DND-41 (cell line): ENCODE results near the gene SYT1.

Experiments
- ATAC-seq: fragments of 200-7000 bp; cut with Tn5 transposase; 3 replicates; pipeline ENCODE4 v1.9.1; 2021; ENCODE audit warnings: low read depth; ENCODE audit not compliant: insufficient read depth
- DNase-seq: peaks from one replicate; pipeline ENCODE4 v3.0.0-alpha.2; 2020
- H2AFZ ChIP-seq: 2 replicates; pipeline ENCODE4 v1.6.0; 2012; ENCODE audit warnings: low read depth, low read length
- H3K27ac ChIP-seq: 2 replicates; pipeline ENCODE4 v1.5.1; 2012; ENCODE audit warnings: low read length, inconsistent platforms
- H3K27me3 ChIP-seq: fragments of 200-600 bp; sonication (generic); 2 replicates; pipeline ENCODE4 v1.6.0; 2012; ENCODE audit warnings: low read length, mild to moderate bottlenecking, inconsistent platforms; ENCODE audit not compliant: insufficient read depth, poor library complexity
- H3K36me3 ChIP-seq: 2 replicates; pipeline ENCODE4 v1.5.1; 2012; ENCODE audit warnings: low read length, inconsistent platforms; ENCODE audit not compliant: insufficient read depth
- H3K4me1 ChIP-seq: 2 replicates; pipeline ENCODE4 v1.5.1; 2012; ENCODE audit warnings: mild to moderate bottlenecking, low read length; ENCODE audit not compliant: insufficient read depth
- H3K4me2 ChIP-seq: 2 replicates; pipeline ENCODE4 v1.6.0; 2012; ENCODE audit warnings: mild to moderate bottlenecking, moderate library complexity, low read length, inconsistent platforms; ENCODE audit not compliant: insufficient read depth
- H3K4me3 ChIP-seq, 2 experiments: fragments of 200-600 bp in 1 of 2; shearing (Covaris generic) in 1 of 2; 2 replicates each; pipeline ENCODE4 v1.5.1; 2012 to 2016; ENCODE audit warnings: inconsistent platforms in 2 of 2, low read length in 2 of 2, mild to moderate bottlenecking in 2 of 2, low read depth in 1 of 2, moderate library complexity in 1 of 2
- H3K79me2 ChIP-seq: 2 replicates; pipeline ENCODE4 v1.6.0; 2012; ENCODE audit warnings: low read length, inconsistent platforms; ENCODE audit not compliant: insufficient read depth
- H3K9ac ChIP-seq: 2 replicates; pipeline ENCODE4 v1.6.0; 2012; ENCODE audit warnings: low read depth, mild to moderate bottlenecking, inconsistent platforms, low read length, moderate library complexity
- H3K9me3 ChIP-seq: 2 replicates; pipeline ENCODE4 v1.5.1; 2012; ENCODE audit warnings: low read length, moderate library complexity, mild to moderate bottlenecking, inconsistent platforms; ENCODE audit not compliant: insufficient read depth, severe bottlenecking
- H4K20me1 ChIP-seq: 2 replicates; pipeline ENCODE4 v1.6.0; 2012; ENCODE audit warnings: low read length; ENCODE audit not compliant: insufficient read depth
- CTCF ChIP-seq: IDR thresholded peaks from 2 replicates; pipeline ENCODE4 v1.5.1; 2012; ENCODE audit warnings: borderline replicate concordance, low read length, moderate library complexity, mild to moderate bottlenecking; ENCODE audit not compliant: poor library complexity, severe bottlenecking; ENCODE audit errors: extremely low read depth
- EZH2 ChIP-seq: IDR thresholded peaks from 3 replicates; pipeline ENCODE4 v1.6.1; 2012; ENCODE audit warnings: borderline replicate concordance, low read depth, mild to moderate bottlenecking, moderate library complexity, low read length, inconsistent platforms; ENCODE audit not compliant: severe bottlenecking

SYT1 gene

GRCh38 chr12:78933014-78933413, 68.4 kb downstream of the SYT1 start:
- Histone ChIP-seq H3K4me2 (no peak overlapping the region), H3K79me2 (no peaks in the 10 kb centered on the region), H3K4me1 (no peaks in the 10 kb centered on the region), H3K27me3 (no peaks in the 10 kb centered on the region), H4K20me1 (no peaks in the 10 kb centered on the region), H3K9ac (no peak overlapping the region), H3K9me3 (no peaks in the 10 kb centered on the region), H3K4me3 (no peak overlapping the region), H3K36me3 (no peaks in the 10 kb centered on the region), H3K27ac (no peak overlapping the region), H2AFZ (no peak overlapping the region)
- ATAC-seq = no peak
- TF ChIP-seq CTCF (no peak), EZH2 (no peak)
- DNase-seq = no peak

- no peak for TF ChIP-seq CTCF
- no peak for TF ChIP-seq EZH2
- no peaks in the 10 kb centered on the region for H3K79me2 ChIP-seq
- no peaks in the 10 kb centered on the region for H4K20me1 ChIP-seq
- H3K36me3 ChIP-seq = no peaks in the 10 kb centered on the region
- ATAC-seq = no peak
- H3K27me3 ChIP-seq = no peaks in the 10 kb centered on the region
- no peak overlapping the region for H3K27ac ChIP-seq
- no peak overlapping the region for H3K9ac ChIP-seq
- no peaks in the 10 kb centered on the region for H3K9me3 ChIP-seq
- H2AFZ ChIP-seq = no peak overlapping the region
- H3K4me3 ChIP-seq = no peak overlapping the region
- H3K4me2 ChIP-seq = no peak overlapping the region
- no peaks in the 10 kb centered on the region for H3K4me1 ChIP-seq
- DNase-seq = no peak
Measured at GRCh38 chr12:78938341-78939084, 73.9 kb downstream of the SYT1 start.

- Histone ChIP-seq H3K4me1 (no peaks in the 10 kb centered on the region), H3K27me3 (no peaks in the 10 kb centered on the region), H4K20me1 (no peaks in the 10 kb centered on the region), H3K27ac (no peak overlapping the region), H3K9ac (no peak overlapping the region), H3K79me2 (no peaks in the 10 kb centered on the region), H3K4me2 (no peak overlapping the region), H2AFZ (no peak overlapping the region), H3K9me3 (no peaks in the 10 kb centered on the region), H3K4me3 (no peak overlapping the region), H3K36me3 (no peaks in the 10 kb centered on the region)
- DNase-seq (no peak), ATAC-seq (no peak)
- TF ChIP-seq EZH2 = no peak
- TF ChIP-seq CTCF = no peak
Measured at GRCh38 chr12:78949532-78949931, 85.0 kb downstream of the SYT1 start.
